ENCODE measurements around the gene MICB.

DNA sequence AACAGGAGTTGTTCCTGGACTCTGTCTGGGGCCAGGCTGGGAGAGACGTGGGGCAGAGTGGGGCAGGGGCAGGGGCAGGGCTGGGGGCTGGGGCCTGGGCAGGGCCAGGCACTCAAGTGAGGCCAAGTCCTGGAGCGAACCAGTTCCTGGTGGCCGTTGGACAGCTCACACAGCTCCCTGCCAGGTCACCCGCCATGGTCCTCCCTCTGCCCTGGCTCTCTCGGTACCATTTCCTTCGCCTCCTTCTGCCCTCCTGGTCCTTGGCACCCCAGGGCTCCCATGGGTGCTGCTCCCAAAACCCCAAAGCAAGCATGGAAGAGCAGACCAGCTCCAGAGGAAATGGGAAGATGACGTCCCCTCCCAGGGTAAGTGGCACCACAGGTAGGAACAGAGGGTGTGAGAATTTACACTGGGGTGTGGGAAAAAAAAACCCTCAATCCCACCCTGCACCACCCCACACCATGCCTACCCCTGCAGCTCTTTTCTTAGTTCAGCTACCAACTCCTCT is 30.9 kb downstream of the MICB start, which contains the start of gene MCCD1:
- TF ChIP-seq, protein P1, sequence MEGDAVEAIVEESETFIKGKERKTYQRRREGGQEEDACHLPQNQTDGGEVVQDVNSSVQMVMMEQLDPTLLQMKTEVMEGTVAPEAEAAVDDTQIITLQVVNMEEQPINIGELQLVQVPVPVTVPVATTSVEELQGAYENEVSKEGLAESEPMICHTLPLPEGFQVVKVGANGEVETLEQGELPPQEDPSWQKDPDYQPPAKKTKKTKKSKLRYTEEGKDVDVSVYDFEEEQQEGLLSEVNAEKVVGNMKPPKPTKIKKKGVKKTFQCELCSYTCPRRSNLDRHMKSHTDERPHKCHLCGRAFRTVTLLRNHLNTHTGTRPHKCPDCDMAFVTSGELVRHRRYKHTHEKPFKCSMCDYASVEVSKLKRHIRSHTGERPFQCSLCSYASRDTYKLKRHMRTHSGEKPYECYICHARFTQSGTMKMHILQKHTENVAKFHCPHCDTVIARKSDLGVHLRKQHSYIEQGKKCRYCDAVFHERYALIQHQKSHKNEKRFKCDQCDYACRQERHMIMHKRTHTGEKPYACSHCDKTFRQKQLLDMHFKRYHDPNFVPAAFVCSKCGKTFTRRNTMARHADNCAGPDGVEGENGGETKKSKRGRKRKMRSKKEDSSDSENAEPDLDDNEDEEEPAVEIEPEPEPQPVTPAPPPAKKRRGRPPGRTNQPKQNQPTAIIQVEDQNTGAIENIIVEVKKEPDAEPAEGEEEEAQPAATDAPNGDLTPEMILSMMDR (IDR thresholded peaks at IDR 0.05), result no peak
- no peak for TF ChIP-seq POLR2AphosphoS5 (IDR thresholded peaks at IDR 0.05; ENCODE audit: low read depth, low read length)
- no peak for TF ChIP-seq TCF7L2 (IDR thresholded peaks at IDR 0.05; ENCODE audit: low read depth, low read length)
- TF ChIP-seq, protein P2, sequence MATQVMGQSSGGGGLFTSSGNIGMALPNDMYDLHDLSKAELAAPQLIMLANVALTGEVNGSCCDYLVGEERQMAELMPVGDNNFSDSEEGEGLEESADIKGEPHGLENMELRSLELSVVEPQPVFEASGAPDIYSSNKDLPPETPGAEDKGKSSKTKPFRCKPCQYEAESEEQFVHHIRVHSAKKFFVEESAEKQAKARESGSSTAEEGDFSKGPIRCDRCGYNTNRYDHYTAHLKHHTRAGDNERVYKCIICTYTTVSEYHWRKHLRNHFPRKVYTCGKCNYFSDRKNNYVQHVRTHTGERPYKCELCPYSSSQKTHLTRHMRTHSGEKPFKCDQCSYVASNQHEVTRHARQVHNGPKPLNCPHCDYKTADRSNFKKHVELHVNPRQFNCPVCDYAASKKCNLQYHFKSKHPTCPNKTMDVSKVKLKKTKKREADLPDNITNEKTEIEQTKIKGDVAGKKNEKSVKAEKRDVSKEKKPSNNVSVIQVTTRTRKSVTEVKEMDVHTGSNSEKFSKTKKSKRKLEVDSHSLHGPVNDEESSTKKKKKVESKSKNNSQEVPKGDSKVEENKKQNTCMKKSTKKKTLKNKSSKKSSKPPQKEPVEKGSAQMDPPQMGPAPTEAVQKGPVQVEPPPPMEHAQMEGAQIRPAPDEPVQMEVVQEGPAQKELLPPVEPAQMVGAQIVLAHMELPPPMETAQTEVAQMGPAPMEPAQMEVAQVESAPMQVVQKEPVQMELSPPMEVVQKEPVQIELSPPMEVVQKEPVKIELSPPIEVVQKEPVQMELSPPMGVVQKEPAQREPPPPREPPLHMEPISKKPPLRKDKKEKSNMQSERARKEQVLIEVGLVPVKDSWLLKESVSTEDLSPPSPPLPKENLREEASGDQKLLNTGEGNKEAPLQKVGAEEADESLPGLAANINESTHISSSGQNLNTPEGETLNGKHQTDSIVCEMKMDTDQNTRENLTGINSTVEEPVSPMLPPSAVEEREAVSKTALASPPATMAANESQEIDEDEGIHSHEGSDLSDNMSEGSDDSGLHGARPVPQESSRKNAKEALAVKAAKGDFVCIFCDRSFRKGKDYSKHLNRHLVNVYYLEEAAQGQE (IDR thresholded peaks at IDR 0.05; ENCODE audit: insufficient read depth in 1 of 2, low read depth in 2 of 2, low read length in 1 of 2), result no peak
- TF ChIP-seq SIN3A (IDR thresholded peaks at IDR 0.05; ENCODE audit: borderline replicate concordance, insufficient read depth, low read depth, low read length), result peak; percentile 21; the same call in 1 of the 2 replicates
